GM21825 (cell line): ENCODE results near the gene UAP1L1.

Experiments used
- ATAC-seq: cut with Tn5 transposase; IDR thresholded peaks from one replicate; pipeline ENCODE4 v1.9.1; 2021; ENCODE audit warnings: mild to moderate bottlenecking, moderate library complexity; ENCODE audit not compliant: unreplicated experiment

The UAP1L1 gene

DNA sequence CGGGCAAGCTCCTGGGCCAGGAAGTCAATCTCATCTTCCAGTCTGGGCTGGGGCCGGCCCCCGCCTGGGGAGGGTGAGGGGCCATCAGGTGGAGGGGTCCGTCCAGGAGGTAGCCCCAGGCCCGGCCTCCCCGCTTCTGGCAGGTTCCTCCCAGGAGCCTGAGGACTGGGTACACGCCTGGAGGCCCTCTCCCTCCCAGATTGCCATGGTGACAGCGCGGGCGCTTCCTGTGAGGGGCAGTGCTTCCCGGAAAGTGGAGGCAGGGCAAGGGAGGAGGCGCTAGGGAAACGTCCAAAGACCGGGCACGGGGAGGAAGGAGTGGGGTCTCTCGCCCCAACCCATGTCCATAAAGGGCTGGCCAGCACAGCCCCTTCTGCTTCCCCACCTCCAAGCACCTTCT lies 36.2 kb upstream of the UAP1L1 start:
- no peak for ATAC-seq

GRCh38 chr9:137042751-137043727 lies 34.3 kb upstream of the UAP1L1 start:
- no peak for ATAC-seq

- ATAC-seq: no peak
These were observed 33.3 kb upstream of the UAP1L1 start for GRCh38 chr9:137044037-137044436.

- no peak for ATAC-seq
These were observed 32.7 kb upstream of the UAP1L1 start for GRCh38 chr9:137044502-137045177.

- ATAC-seq: no peak
These were observed 31.8 kb upstream of the UAP1L1 start for GRCh38 chr9:137045294-137046087.

GRCh38 chr9:137046088-137046787 lies 31.1 kb upstream of the UAP1L1 start, which contains the start of gene NPDC1:
Gene NPDC1 (minus strand): TSS chr9:137046177. CDS start chr9:137045989, 188 bp downstream.
- no peak for ATAC-seq

DNA sequence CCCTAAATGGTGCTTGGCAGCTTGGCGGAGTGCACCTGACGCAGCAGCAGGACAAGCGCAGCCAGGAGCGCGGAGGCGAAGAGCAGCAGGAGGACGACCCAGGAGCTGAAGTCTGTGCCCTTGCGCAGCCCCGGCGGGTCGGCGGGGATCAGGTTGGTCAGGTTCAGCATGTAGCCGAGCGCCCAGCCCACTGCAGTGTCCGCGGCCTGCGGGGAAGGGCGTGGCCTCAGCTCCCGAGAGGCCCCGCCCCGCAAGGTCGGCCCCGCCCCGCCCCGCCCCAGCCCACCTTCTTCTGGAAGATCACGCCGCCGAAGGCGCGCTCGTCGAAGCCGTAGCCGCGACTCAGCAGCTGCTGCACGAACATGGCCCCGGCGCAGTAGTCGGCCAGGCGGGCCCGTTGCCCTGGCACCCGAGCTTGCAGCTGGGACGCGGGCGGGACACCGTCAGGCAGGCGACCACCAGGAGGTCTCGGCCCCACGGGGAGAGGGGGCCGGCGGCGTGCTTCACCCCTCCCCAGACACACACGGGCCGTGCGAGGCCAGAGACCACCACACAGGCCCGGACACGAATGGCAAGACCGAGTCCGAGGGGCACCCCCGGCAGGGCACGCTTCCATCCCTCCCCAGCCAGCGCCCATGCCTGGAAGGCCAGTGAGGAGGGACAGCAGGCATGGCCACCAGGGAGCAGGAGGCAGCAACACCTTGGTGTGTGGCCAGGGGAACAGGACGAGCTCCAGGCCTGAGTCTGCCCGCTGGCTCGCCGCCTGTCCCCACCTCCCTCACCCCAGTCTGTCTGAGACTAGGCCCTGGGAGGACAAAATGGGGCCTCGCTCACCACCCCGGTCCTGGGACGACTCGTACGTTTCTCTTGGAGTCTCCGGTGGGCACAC lies 28.4 kb upstream of the UAP1L1 start:
- no peak for ATAC-seq

DNA sequence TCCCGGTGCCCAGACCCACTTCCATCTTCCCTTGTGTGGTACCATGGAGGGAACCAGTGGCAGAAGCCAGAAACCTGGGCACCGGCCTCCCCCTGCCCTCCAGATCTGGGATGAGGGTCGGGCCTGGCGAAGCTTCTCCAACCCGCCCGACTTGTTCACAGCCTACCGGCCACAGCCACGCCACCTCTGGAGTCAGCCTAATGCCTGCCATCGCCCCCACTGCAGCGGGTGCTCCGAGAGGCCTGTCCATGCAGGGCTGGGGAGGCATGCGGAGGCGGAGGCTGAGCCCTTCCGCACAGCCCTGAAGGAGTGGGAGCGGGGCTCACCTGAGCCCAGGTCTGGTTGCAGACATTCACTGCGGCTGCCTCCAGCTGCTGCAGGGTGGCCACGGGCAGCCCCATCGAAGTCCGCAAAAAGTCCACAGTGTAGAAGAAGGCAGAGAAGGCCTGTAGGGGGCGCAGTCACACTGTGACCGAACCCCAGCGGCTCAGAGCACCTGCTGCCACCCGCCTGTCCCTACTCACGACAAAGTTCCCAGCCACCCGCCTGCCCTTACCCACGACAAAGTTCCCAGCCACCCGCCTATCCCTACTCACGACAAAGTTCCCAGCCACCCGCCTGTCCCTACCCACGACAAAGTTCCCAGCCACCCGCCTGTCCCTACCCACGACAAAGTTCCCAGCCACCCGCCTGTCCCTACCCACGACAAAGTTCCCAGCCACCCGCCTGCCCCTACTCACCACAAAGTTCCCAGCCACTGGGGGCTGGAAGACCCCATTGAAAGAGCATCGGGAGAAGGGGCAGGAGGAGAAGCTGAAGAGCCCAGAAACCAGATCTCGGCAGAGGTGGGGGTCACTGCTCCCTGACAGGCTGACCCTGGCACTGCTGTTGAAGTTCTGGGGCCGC lies 27.5 kb upstream of the UAP1L1 start:
- ATAC-seq: no peak

GRCh38 chr9:137050570-137050969 lies 26.7 kb upstream of the UAP1L1 start:
- no peak for ATAC-seq

- ATAC-seq: no peak
These were observed 26.1 kb upstream of the UAP1L1 start for GRCh38 chr9:137051145-137051724.

- no peak for ATAC-seq
These were observed 25.0 kb upstream of the UAP1L1 start for GRCh38 chr9:137052293-137052692.

DNA sequence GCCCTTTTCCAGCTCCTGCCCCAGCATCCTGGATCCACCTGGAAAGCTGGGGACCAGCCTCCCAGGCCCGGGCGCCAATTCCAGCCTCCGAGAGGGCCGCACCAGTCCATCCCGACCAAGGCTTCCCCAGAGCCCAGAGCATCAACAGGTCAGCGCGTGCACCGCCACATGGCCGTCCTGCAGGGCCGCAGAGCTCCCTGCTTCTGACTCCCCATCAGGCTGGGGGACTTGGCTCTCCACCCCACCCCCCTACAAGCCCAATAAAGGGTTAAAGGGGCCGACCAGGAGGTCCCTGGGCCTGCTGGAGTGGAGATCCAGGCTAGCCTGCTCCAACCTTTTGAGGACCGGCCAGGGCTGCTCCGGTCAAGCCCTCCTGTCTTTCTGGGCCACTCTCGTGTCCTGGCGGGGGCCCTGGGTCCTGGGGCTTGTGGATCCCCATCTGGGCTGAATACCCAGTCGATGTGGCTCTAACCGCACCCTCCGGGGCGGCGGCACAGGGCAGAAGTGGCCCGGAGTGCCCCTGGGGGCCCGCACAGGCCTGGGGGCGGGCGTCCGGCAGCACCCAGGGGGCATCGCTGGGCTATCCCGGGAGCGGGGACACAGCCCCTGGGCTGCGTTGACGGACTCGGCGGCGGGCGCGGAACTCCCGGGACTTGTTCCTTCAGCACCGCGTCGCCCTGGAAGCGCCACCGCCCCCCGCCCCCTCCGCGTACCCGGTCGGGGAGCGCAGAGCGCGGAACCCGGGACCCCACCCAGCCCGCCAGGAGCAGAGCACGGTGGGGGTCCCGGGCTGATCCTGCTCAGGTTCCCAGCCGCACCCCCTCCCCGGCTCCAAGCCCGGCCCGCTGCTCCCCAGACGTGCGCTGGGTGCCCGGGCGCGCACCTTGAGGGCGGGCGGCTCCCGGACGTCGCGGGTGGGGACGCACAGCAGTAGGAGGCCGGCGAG lies 24.0 kb upstream of the UAP1L1 start:
- no peak for ATAC-seq

- no peak for ATAC-seq
These were observed 23.1 kb upstream of the UAP1L1 start, which contains the start of gene ENTPD2 for GRCh38 chr9:137053944-137054931. Gene ENTPD2 (minus strand): TSS chr9:137054061. CDS start chr9:137053997, 64 bp downstream.

DNA sequence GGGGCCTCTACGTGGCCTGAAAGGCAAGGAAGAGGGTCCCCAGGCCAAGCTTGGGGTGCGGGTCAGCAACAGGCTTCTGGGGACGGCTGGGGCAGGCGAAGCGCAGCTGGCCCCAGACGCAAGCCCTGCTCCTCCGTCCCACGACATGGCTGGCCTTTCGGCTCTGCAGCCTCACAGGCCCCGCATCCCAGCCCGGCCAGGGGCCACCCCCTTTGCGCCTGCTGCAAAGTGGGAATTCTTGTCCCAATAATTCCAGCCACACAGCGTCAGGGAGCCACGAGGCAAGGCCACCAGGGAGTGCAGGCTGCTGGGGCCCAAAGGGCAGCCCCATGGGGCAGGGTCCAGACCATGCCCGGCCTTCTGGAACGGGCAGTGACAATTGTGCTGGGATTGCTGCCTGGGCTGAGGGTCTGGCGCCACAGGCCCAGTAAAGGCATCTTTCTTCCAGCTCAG lies 22.4 kb upstream of the UAP1L1 start:
- ATAC-seq: no peak
